Left kidney (tissue), 2 donors: ENCODE measurements around the gene CDC7. TPM values are rescaled to one million over a fixed set of nuclear protein-coding genes. Genes with fewer than 3 reads are reported as not detected.

ENCODE experiments used
- DNase-seq: peaks from one replicate; pipeline ENCODE4 v3.0.0-alpha.2; 2013
- polyA plus RNA-seq: library from polyadenylated mRNA; unstranded; fragments of 120-200 nt; gene quantifications from one replicate; pipeline ENCODE4 v1.2.1, GENCODE V29; 2013; ENCODE audit not compliant: insufficient read length

CDC7 gene
- polyA plus RNA-seq, 1 donor: 26.2 TPM

DNA sequence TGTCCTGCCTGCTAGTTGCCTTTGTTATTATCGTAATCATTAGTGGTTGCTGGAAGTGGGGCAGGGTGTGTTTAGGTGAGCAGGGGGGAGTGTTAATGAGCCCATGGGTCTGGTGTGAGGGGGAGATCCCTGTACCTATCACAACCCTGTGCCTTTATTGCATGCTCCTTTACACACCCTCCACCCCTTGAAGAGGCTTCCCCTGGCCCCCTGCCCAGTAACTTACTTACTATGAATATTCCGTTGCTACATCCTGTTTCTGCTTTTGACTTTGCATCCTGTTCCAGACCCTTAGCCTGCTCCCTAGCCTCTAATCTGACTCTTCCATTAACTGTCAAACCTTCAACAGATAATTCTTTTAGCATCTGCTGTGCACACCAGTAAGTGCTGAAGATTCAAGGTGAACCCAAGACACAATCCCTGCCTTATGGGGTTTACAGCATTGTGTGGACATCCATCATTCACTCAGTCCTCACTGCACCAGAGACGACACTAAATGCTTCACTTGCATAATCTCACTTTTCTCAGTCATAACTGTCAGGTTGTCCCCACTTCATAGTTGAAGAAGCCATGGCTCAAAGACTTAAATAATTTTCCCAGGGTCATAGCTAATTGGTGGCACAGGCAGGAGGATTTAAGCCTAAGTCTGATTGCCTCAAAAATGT, 47.9 kb downstream of the CDC7 start:
- no peak for DNase-seq

DNA sequence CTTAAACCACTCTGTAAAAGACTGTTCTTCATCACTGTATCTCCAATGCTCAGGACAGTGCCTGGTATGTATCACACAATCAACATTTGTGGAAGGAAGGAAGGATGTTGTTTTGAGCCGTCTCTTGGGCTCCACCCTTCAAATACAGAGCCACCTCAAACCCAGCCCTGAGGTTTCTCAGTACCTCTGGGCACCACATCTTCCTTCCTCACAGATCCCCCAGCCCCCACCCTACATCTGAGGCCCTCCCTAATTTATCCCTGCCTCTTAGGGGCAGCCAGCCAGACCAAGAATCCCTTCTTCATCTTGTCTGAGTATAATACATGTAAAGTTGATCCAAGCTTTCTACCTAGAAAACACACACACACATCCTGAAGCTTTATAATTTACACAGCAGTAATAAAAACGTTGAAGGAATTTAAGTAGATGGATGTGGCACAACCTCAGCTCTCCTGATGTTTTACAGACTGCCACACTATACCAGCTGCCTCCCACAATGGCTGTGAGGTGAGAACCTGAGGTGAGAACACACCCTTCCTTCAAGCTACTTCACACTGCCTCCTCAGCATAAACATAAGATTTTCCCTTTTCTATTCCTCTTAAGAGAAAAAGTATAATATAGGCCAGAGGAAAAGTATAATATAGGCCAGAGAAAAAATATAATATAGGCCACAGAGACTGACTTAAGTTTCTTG, 48.5 kb downstream of the CDC7 start:
- no peak for DNase-seq

DNA sequence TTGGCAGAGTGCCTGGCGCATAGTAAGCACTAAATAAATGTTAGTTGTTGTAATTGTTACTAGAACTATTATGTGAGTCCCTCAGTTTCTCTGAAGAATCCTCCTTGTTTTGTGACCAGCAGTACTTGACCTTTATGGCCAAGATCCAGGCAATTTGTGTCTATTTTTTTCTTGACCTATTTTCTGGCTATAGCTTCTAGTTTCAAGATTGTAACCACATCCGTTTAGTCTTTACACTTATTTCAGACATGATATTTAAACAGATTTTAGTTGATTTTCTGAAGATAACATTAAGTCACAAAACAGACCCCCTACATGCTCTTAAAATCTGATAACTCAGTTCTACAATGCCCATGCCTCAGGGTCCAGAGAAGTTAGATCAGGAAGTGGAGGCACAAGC, 50.3 kb downstream of the CDC7 start:
- DNase-seq: no peak

DNA sequence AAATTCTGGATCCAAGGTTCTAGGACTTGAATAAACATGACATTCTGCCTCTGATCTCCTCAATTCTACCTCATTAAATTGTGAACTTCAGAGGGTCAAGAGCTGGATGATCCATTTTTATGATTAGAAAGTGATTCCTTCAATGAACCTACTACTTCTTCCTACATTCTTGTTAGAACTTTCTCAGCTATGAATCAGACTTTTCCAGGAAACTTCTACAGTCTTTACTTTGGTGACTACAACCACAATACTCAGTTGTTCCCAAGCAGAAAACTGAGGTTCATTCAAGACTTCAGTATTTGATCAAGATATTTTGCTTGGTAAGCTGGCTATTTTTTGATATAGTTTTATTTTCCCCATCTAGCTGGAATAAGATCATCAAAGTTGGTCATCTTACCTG, 51.4 kb downstream of the CDC7 start:
- DNase-seq: no peak

DNA sequence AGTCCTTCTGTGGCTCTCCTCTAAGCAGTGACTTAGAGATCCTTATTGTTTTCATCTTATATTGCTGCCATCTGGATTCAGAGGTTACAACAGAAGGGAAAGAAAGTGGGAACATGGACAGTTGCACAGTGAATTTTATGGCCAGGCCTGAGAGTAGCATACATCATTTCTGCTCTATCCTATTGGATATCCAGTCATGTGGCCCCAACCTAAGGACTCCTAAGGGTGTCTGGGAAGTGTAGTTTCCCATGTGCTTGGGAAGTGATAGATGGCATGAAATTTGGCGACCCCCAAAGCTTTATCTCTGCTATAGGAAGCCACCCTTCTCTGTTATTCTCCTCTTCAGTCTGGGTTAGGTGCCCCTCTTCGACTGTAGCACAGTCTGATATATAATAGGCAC, 51.9 kb downstream of the CDC7 start:
- no peak for DNase-seq

DNA sequence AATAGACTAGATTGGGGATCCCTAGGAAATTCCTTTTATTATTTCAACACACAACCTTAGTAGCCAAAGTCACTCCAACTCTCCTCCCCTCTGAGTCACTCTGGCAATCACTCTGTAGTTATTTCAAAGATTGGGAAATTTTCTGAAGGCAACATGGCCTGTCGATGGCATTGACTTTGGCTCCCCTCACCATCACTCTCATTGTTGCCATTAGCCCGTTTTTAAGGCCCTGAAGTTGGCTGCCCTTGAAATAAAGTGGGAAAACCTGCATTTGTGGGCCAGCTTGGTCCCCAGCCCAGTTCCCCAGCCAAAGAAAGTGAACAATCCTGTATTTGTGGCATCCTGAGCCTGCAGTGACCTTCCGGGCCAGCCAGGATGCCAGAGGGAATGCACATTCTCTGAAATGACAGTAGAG, 52.5 kb downstream of the CDC7 start:
- DNase-seq: no peak

DNA sequence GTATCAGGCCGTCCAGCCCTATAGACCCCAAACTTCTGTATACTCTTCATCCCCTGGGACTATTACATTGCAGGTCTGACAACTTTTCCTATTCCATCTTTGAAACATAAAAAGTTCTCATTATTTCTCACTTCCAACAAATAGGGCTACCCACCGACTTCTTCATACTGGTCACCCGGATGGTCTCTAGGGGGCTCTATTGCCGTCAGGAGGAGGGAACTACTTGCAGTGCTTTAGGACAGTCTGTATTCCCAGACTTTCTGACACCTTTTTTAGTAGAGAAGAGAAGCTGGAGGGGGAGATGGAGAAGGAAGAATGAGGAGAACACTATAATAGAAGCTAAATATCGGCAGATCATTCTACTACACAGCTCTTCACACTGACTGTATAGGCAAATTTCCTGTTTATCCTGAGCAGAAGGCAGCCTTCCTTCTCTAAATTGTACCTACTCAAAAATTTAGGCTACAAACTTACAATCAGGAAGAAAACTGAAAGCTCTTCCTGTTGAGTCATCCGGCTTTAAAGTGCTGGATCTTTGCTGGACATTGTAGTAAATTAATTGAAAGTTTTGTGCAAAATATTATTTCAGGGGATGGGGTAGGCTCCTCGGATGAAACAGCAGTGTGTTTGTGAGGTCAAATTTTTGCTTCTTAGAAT, 54.6 kb downstream of the CDC7 start:
- DNase-seq: peak; percentile 57

DNA sequence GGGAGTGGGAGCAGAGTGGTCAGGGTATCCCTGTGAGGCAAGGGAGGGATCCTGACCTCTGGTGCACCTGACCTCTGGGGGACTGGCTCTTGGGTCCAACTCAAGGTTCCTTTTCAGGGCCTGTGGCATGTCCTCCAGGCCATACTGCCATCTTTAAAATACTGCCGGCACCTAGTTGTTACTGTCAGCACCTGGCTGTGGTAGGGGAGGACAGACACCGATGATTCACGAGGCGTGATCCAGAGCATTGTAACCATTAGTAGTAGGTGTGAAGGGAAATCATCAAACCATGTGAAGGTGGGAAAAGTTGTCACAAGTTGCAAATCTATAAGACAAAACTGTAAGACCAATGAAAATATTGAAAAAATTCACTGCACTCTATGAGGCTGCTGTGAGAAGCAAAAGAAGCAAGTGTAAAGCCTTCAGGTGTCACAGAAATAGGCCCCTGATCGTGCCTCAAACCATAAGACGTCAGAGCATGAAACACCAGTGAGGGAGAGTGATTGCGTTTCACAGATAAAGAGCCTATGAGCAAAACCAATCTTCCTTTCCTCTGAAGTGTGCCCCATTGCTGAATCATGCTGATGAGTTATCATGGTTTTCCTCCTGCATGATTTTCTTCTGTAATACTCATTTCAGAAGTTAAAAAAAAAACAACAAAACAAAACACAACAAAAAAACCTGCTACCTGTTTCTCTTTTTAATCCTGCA, 55.3 kb downstream of the CDC7 start:
- no peak for DNase-seq

DNA sequence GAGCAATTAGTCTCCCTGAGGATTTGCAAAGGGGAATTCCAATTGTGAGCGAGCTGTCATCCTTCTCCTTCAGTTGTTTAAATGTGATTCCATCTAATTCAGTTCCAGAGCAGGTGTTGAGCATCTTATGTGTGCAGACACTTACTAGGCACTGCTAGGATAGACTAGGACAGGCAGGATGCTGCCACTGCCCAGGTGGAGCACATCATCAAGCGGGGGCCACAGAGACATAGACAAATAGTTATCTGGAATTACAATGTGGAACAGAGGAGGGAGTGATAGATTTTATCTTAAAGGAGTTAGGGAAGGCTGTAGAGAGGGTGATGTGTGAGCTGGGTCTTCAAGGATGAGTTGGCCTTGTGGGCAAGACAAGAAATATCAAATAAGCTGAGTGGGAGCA, 55.9 kb downstream of the CDC7 start:
- DNase-seq: no peak

DNA sequence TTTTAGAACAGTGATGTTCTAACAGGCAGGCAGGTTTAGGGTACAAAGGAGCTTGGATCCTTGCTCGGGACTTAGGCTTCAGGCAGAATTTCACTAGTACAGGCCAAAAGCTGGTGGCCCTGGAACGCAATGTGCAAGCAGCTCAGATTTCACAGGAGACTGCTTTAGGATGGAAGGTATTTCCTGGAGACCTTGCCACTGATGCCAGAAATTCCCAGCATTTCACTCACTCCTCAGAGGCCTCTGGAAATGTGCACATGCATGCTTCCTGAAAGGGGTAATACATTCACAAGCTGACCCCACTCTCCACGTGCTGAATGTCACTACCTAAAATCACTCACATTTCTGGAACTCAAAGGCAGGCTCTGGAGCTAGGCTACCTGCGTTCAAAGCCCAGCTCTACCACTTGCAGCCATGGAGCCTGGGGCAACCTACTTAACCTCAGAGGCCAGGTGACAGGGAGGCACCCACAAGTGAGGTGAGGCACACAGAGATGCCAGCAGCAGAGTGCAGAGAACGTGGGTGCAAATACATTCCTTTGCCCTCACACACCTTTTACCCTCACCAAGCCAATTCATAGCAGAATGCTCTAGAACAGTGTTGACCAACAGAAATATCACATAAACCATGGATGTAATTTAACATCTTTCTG, 56.5 kb downstream of the CDC7 start:
- no peak for DNase-seq

DNA sequence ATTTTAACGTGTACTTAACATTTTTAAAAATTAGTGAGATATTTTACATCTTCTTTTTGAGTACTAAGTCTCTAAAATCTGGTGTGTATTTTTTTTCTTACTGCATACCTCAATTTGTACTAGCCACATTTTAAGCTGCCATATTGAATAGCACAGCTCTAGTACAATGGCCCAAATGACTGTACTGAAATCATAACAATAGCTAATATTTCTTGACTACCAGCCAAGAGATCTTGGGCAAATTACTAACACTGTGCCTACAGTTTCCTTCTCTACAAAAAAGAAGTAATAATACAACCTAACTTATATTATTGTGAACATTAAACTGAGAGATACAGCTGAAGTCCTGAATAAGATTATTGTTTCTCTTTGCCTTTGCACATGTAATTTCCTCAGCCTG, 57.2 kb downstream of the CDC7 start:
- no peak for DNase-seq

DNA sequence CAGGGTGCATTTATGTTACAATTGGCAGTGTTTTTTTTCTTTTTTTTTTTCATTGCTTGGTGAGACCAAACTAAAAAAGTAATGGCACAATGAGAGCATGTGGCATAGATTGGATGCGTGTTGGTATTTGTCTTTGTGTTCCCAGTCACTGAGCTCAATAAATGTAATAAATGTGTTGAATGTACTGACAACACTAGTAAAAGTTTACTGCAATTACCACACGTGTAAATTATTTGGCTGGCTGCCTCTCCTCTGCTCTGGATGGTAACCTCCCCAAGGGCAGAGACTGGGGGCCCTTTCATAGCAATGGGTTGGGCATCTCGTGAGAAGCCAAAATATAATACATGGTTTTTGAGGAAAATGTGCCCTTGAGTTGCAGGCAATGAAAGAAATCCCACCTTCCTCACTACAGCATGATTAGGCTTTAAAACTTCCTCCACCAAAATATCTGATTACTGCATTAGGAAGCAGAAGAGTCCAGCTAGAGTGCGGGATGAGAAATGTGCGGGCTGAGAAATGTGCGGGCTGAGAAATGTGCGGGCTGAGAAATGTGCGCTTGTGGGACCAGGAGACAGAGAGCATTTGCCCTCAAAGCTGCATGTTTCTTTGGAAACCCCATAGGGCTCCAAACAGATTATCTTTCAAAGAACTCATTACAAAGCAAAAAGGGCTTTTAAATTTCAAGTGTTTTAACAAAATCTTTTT, 58.5 kb downstream of the CDC7 start:
- no peak for DNase-seq

DNA sequence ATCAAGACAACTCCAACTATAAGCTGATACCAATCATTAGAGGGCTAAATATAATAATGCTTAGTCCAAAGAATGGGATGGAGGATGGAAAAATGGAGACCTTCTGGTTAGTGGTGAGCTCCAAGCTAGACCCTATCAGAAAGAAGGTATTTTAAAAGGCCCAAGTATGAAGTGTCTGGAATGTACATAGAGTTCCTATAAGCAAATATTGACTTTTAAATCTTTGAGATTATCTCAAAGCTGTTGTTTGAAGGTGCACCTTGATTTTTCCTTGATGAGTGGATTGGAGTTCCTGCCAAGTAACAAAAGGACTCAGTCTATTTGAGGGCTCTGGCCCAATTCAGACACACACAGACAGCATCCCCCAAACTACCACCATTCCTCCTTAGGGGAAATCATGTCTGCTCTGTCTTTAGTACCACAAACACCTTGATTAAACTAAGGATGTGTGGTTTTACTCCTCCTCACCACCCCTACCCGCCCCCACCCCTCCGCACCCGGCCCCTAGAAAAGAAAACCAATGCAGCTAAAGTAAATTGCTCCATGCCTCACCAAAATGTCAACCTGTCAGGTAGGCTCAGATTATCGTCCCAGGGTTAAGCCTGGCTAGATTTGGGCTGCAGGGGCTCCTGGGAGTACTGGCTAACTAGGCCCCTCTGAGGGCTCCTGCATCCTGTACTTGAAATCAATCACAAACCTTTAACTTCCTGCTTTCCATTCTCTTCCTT, 59.4 kb downstream of the CDC7 start:
- no peak for DNase-seq

DNA sequence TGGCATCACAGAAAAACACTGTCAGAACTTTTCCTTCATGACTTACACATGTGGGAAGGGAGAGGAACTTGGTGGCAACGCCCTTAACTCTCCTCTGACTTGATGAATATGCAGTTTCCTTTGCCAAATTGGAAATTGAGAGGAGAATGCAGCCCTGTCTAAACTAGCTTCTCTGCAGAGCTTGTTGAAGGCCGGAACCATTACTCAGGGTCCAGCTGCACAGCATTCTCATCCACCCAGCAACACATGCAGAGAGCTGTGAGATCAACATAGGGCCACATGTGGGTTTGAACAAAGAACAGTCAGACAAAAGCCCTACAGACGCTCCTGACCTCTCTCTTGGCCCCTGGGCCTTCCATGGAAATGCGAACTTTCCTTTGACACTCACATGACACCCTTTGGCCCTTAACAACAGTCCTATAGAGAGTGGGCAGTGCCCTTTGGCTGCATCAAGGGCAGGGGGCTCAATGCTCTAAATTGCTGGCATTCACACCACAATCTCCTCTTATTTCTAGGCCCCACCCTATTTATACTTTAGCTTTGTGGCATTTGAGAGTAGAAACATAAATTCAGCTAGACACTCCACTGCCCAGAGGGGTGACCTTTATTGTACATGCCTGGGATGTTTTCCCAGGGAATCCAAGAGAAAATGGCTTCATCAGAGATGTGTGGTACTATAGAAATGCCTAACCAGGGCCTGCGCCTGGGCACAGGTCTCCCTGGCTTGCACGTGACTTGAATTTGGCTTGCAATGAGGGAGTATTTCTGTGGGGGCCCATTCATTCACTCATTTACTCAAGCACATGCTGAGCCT, 64.4 kb downstream of the CDC7 start:
- DNase-seq: no peak

DNA sequence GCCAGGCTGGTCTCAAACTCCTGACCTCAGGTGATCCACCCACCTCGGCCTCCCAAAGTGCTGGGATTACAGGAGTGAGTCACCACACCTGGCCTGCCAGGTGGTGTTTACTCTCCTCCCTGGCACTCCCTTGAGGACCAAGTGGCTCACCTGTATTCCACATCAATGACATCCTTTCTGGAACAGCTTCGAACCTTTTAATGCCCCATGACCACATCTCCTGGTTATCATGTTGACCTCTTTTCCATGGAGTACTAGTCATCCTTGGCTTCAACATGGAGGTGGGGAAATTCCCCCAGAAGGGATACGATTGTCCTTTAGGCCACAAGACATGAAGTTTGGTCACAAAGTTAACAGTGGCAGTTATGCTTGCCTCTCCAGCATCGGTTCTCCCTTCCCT, 66.9 kb downstream of the CDC7 start:
- DNase-seq: no peak

DNA sequence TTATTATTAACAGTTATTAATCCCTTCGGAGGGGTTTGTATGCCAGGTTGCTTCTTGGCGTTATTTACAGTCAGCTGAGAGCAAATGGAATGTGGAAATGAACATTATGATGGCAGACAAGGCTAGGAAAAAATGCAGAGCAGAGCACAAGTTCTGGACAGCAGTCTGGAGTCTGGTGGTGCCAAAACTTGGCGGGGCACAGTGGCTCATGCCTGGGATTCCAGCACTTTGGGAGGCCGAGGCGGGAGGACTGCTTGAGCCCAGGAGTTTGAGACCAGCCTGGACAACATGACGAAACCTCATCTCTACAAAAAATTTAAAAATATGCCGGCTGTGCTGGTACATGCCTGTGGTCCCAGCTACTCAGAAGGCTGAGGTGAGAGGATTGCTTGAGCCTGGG, 67.6 kb downstream of the CDC7 start:
- no peak for DNase-seq

DNA sequence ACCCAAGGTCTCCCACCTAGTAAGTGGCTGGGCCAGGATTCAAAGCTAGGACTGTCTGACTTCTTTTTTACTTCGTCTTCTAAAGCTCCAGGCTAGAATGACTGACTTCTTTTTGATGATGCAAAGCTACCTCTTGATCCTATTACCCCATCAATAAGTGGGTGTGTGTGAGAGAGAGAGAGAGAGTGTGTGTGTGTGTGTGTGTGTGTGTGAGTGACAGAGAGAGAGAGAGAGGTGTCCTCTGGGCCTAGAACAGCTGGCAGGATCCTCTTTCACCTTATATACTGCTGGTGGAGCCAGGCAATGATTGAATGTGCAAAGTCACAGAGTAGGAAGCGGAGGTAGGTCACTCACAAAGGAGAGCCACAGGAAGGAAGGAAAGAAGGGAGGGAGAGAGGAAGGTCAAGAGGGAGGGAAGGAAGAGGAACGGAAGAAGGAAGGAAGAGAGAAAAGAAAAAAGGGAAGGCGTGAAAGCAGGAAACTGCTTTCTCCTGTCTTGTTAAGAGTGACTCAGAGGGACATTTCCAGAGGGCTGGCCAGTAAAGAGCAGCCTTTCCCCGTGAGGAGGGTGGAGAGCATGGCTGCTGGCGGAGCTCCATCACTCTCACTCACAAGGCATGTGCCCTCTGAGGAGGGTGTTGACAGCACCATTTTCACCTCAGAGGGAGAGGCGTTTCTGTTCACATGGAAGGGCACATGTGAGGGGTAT, 68.9 kb downstream of the CDC7 start:
- no peak for DNase-seq

DNA sequence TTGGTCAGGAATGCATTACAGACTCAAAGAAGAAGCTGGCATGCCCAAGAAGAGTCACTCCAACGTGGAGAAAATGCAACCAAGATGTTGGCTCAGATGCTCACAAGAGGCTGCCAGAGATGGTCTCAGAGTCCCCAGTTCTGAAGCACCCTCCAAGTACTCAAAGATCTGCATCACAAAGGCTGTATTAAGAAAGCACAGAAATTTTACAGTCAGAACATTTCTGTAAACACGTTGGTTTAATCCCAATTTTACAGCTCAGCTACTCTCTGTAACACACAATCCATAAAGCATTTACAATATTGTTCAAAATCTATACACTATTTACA, 69.4 kb downstream of the CDC7 start:
- DNase-seq: no peak

DNA sequence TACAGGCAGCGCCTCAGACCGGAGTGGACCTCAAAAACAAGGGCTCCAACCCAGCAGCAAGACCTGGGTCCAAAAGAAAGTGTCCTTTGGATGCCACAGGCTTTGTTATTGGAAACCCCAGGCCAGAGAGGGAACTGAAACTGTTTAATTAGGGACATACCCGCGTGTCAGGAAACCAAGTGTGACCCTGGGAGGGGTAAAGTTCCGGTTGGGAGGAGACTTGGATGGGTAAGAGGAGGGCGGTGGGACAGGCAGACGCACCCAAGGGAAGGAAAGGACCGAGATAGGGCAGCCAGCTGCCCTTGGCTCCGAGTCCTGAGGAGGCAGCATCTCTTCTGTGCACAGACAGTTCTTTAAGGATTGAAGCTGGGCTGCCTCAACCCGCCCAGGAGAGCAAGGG, 71.4 kb downstream of the CDC7 start:
- no peak for DNase-seq
